Loucy (cell line): ENCODE results near the gene EFNA3.

Experiments
- H2AFZ ChIP-seq: fragments of 200-600 bp; sonication (generic); 2 replicates; pipeline ENCODE4 v1.6.0; 2016; ENCODE audit warnings: antibody characterized with exemption, mild to moderate bottlenecking, low read length, moderate library complexity
- H3F3A ChIP-seq: fragments of 200-600 bp; 2 replicates; pipeline ENCODE4 v1.6.0; 2016; ENCODE audit warnings: antibody characterized with exemption, low read depth, mild to moderate bottlenecking
- H3K27me3 ChIP-seq: fragments of 200-600 bp; sonication (generic); 2 replicates; pipeline ENCODE4 v1.6.1; 2014; ENCODE audit warnings: low read length, mild to moderate bottlenecking; ENCODE audit not compliant: insufficient read depth, poor library complexity, severe bottlenecking
- H3K36me3 ChIP-seq: fragments of 200-600 bp; sonication (generic); 2 replicates; pipeline ENCODE4 v1.6.1; 2016; ENCODE audit warnings: low read length; ENCODE audit not compliant: insufficient read depth
- H3K4me1 ChIP-seq: fragments of 200-600 bp; sonication (generic); 2 replicates; pipeline ENCODE4 v1.5.1; 2014; ENCODE audit warnings: low read length, mild to moderate bottlenecking; ENCODE audit not compliant: insufficient read depth, poor library complexity, severe bottlenecking
- H3K4me2 ChIP-seq: fragments of 200-600 bp; sonication (generic); 2 replicates; pipeline ENCODE4 v1.6.0; 2014; ENCODE audit warnings: antibody characterized with exemption, low read length, low read depth, mild to moderate bottlenecking; ENCODE audit not compliant: poor library complexity, severe bottlenecking
- H3K4me3 ChIP-seq: fragments of 200-600 bp; sonication (generic); 2 replicates; pipeline ENCODE4 v1.5.1; 2014; ENCODE audit warnings: low read length, mild to moderate bottlenecking, mixed read lengths; ENCODE audit not compliant: poor library complexity, severe bottlenecking
- H3K79me2 ChIP-seq: fragments of 200-600 bp; sonication (generic); 2 replicates; pipeline ENCODE4 v1.6.1; 2014; ENCODE audit warnings: low read length; ENCODE audit not compliant: insufficient read depth
- H3K9ac ChIP-seq: fragments of 200-600 bp; sonication (generic); 2 replicates; pipeline ENCODE4 v1.6.0; 2014; ENCODE audit warnings: mild to moderate bottlenecking, low read depth, low read length, moderate library complexity; ENCODE audit not compliant: poor library complexity, severe bottlenecking
- H3K9me2 ChIP-seq: fragments of 200-600 bp; sonication (generic); replicated peaks from 2 replicates; pipeline ENCODE4 v1.6.1; 2016; ENCODE audit warnings: low read depth, low read length, mixed read lengths
- H3K9me3 ChIP-seq: fragments of 200-600 bp; sonication (generic); 2 replicates; pipeline ENCODE4 v1.6.1; 2014; ENCODE audit warnings: mild to moderate bottlenecking, antibody characterized with exemption, low read length, low read depth; ENCODE audit not compliant: insufficient read depth
- H4K20me1 ChIP-seq: fragments of 200-600 bp; sonication (generic); 2 replicates; pipeline ENCODE4 v1.6.0; 2014; ENCODE audit warnings: antibody characterized with exemption, low read length, mild to moderate bottlenecking; ENCODE audit not compliant: insufficient read depth, poor library complexity, severe bottlenecking
- CTCF ChIP-seq: fragments of 200-600 bp; sonication (generic); conservative IDR thresholded peaks from 2 replicates; pipeline ENCODE4 v1.5.1; 2014; ENCODE audit warnings: mild to moderate bottlenecking, antibody characterized with exemption, low read length
- EZH2phosphoT487 ChIP-seq: fragments of 200-600 bp; IDR thresholded peaks from 2 replicates; pipeline ENCODE4 v1.6.1; 2018; ENCODE audit warnings: antibody characterized with exemption, mild to moderate bottlenecking, moderate library complexity, borderline replicate concordance

EFNA3 gene

GRCh38 chr1:155037851-155038441, 40.7 kb upstream of the EFNA3 start:
- Histone ChIP-seq H4K20me1 (no peaks in the 10 kb centered on the region), H3K27me3 (no peaks in the 10 kb centered on the region), H3K79me2 (no peaks in the 10 kb centered on the region), H3K4me1 (peaks cover 7% of the 10 kb centered on the region), H3F3A (no peaks in the 10 kb centered on the region), H2AFZ (no peak overlapping the region), H3K36me3 (no peaks in the 10 kb centered on the region), H3K9ac (no peak overlapping the region), H3K4me3 (no peak overlapping the region), H3K4me2 (no peak overlapping the region), H3K9me2 (no peaks in the 10 kb centered on the region), H3K9me3 (no peaks in the 10 kb centered on the region)
- no peak for TF ChIP-seq CTCF
- TF ChIP-seq EZH2phosphoT487, result no peak

GRCh38 chr1:155038602-155039307, 39.9 kb upstream of the EFNA3 start:
- no peaks in the 10 kb centered on the region for H4K20me1 ChIP-seq
- H3K36me3 ChIP-seq, result no peaks in the 10 kb centered on the region
- H3K4me2 ChIP-seq, result no peak overlapping the region
- H3F3A ChIP-seq, result no peaks in the 10 kb centered on the region
- H3K27me3 ChIP-seq, result no peaks in the 10 kb centered on the region
- H2AFZ ChIP-seq, result 0 out of 2 replicates have a peak overlapping the region, but pooled peaks have one; percentile 11
- H3K9ac ChIP-seq, result no peak overlapping the region
- H3K9me2 ChIP-seq, result no peaks in the 10 kb centered on the region
- H3K4me3 ChIP-seq, result no peak overlapping the region
- no peaks in the 10 kb centered on the region for H3K9me3 ChIP-seq
- TF ChIP-seq CTCF (no peak), EZH2phosphoT487 (no peak)
- no peaks in the 10 kb centered on the region for H3K79me2 ChIP-seq
- H3K4me1 ChIP-seq, result peaks cover 7% of the 10 kb centered on the region

GRCh38 chr1:155039308-155039669, 39.3 kb upstream of the EFNA3 start:
- H3K4me3 ChIP-seq, result no peak overlapping the region
- H3K27me3 ChIP-seq, result no peaks in the 10 kb centered on the region
- H3K9me2 ChIP-seq, result no peaks in the 10 kb centered on the region
- no peak overlapping the region for H3K4me2 ChIP-seq
- H4K20me1 ChIP-seq, result no peaks in the 10 kb centered on the region
- TF ChIP-seq EZH2phosphoT487 (no peak), CTCF (no peak)
- H2AFZ ChIP-seq, result 0 out of 2 replicates have a peak overlapping the region, but pooled peaks have one; percentile 11
- no peaks in the 10 kb centered on the region for H3K79me2 ChIP-seq
- no peaks in the 10 kb centered on the region for H3K9me3 ChIP-seq
- H3K9ac ChIP-seq, result no peak overlapping the region
- H3F3A ChIP-seq, result no peaks in the 10 kb centered on the region
- H3K36me3 ChIP-seq, result no peaks in the 10 kb centered on the region
- H3K4me1 ChIP-seq, result peaks cover 8% of the 10 kb centered on the region
